Astrocyte of the spinal cord (primary cell): Measurements from ENCODE around the gene NGEF.

ENCODE experiments used
- DNase-seq: peaks from one replicate; pipeline ENCODE4 v3.0.0; 2011; ENCODE audit warnings: low read depth, low spot score
- H3K4me3 ChIP-seq: 2 replicates; pipeline ENCODE4 v1.5.1; 2011; ENCODE audit warnings: low read depth, mild to moderate bottlenecking, low read length, moderate library complexity
- CTCF ChIP-seq: IDR thresholded peaks from 2 replicates; pipeline ENCODE4 v1.5.1; 2012; ENCODE audit warnings: low read depth, mild to moderate bottlenecking, low read length, inconsistent platforms
- in situ Hi-C: cut with HindIII; loops from 2 replicates; pipeline ENCODE4 v1.10.0; 2017; ENCODE audit warnings: low sequenced_read_pairs

The NGEF gene

DNA sequence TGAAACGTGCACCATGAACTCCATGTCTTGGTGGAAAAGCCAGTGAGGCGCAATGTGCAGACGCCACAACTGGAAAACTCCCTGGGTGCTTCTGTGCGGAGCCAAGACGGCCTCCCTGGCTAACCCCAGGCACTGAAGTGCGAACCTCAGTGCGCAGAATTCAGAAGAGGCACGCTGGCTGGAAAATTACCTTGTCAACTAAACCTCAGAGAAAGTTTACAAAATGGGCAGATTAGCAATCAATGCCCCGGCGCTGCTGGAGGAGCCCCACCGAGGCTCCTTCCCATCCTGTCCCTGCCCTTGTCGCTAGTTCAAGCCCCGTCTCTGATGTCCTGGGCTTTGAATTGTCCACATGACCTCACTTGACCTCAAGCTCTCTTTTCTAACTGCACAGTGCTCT is 120.8 kb downstream of the NGEF start:
- DNase-seq = no peak
- in situ Hi-C loops = no loop called here
- no peak overlapping the region for H3K4me3 ChIP-seq
- TF ChIP-seq CTCF = no peak

DNA sequence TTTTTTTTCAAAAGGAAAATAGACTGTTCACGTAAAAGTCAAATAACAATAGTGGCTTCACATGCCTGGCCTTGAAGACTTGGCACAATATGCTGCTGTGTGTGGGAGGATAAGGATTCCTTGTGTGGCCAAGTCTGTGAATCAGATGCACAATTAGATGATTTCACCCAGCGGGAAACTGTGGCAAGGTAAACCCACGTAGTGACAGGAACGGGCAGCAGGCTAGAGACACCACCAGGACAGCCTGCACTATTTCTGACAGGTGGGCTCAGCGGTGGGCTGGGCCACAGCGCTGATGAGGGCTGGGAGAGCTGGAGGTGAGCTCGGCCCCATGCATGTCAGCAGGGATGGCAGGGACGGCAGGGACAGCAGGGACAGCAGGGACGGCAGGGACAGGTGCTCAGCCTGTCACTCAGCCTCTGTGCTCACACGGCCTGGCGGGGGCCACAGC is 121.4 kb downstream of the NGEF start:
- H3K4me3 ChIP-seq = no peak overlapping the region
- peak; percentile 47 for DNase-seq
- no peak for TF ChIP-seq CTCF
- in situ Hi-C loops = no loop called here

DNA sequence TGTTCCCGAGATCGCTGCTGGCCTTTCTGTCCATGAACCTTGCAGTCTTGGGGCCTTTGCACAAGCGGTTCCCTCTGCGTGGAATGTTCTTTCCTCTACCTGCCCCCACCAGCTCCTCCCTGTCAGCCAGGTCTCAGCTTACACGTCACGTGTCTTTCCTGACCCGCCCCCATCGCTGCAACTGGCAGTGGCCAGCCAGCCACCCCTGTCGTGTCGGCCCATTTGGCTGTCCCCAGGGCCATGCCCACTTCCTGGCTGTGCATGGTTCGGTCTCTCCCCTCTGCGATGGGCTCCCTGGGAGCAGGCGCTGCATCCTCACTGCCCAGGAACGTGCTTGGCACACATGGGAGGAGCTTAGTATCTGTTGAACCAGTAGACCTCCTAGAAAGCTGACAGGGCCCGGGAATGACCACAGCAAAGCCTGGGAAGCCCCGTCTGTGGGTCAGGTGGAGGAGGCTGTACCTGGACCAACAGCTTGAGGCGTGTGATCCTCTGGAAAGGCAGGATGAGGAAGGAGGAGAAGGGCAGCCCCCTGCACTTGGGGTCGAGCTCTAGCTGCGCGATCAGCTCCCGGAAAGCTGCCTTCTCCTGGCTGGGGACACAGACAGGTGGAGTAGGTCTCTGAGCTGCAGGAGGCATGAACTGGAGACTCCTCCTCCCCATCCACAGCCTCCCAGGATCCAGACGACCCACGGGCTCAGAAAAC is 122.0 kb downstream of the NGEF start:
- no peak overlapping the region for H3K4me3 ChIP-seq
- in situ Hi-C loops = no loop called here
- peak; percentile 14 for DNase-seq
- no peak for TF ChIP-seq CTCF

DNA sequence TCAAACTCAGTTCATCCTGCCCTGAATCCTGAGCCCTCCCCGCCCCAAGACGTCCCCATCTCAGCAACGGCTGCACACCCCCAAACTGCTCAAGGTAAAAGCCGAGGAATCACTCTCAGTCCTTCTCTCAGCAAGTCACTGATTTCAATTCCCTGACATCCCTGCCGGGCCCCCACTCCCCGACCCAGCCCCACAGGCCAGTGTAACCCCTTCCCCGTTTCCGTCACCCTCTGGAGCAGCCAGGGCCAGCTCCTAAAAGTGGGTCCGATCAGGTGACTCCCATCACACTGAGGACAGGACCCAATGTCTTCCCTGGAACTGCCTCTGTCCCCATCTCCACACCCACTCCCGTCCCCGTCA is 122.5 kb downstream of the NGEF start:
- no peak for DNase-seq
- H3K4me3 ChIP-seq = no peak overlapping the region
- in situ Hi-C loops = no loop called here
- no peak for TF ChIP-seq CTCF

- H3K4me3 ChIP-seq = no peak overlapping the region
- no peak for TF ChIP-seq CTCF
- DNase-seq = no peak
- in situ Hi-C loops = no loop called here
Measured at GRCh38 chr2:232889876-232890401, 123.1 kb downstream of the NGEF start.

DNA sequence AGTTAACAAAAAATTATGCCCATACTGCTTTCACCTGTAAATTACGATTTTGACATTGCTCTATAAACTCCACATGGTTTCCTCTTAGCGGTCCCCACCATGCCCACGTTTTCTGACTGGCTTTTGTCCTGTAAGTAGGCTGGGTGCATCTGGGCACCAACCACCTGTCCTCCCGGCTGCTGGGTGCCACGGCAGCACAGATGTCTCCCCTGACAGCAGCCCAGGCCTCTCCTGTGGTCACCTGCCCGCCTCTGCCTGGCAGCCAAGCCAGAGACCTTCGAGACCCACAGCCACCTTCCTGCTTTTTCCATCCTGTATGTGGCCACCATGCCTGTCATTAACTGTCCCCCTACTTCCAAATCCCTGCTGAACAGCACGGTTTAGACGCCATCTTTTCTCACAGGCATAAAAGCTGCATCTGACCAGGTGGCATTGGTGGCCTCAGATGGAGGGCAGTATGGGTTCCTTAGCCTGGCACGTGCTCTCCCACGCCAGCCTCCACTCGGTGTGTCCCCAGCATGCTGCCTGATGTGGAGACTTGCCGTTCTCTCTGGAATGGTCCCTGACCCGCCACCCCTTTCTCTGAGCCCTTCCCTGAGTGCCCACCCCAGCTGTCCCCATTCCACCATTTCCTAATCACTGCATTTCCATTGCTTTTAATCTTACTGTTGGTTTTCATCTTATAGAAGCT is 124.1 kb downstream of the NGEF start:
- TF ChIP-seq CTCF = no peak
- DNase-seq = no peak
- in situ Hi-C loops = no loop called here
- H3K4me3 ChIP-seq = no peak overlapping the region
